A673 (cell line): ENCODE results near the gene CDK14.

Experiments
- CTCF ChIP-seq: fragments of 300-800, 200-600 bp; sonication (generic); conservative IDR thresholded peaks from 2 replicates; pipeline ENCODE4 v1.5.1; 2017; ENCODE audit warnings: low read depth, mild to moderate bottlenecking, antibody characterized with exemption, low read length, moderate library complexity, mixed read lengths
- EZH2 ChIP-seq: fragments of 200-600 bp; sonication (generic); IDR thresholded peaks from 2 replicates; pipeline ENCODE4 v1.6.1; 2017; ENCODE audit warnings: borderline replicate concordance, low read depth, mild to moderate bottlenecking, mixed read lengths, antibody characterized with exemption, low read length; ENCODE audit not compliant: poor library complexity, severe bottlenecking

- TF ChIP-seq CTCF = no peak
- TF ChIP-seq EZH2 = no peak
Observed at GRCh38 chr7:90706072-90706716, 110.1 kb downstream of the CDK14 start.
